Smooth muscle cell (in vitro differentiated cells): Measurements from ENCODE around the gene C16orf74. TPM values are rescaled to one million over a fixed set of nuclear protein-coding genes. Genes with fewer than 3 reads are reported as not detected.

Experiments
- DNase-seq: peaks from one replicate; lab custom pipeline; 2025; ENCODE audit not compliant: unreplicated experiment; lab: John Stamatoyannopoulos, UW
- H2AFZ ChIP-seq: fragments of 200-600 bp; sonication (generic); 2 replicates; pipeline ENCODE4 v1.6.0; 2016; ENCODE audit warnings: antibody characterized with exemption, low read depth, mild to moderate bottlenecking
- H3F3A ChIP-seq: fragments of 200-600 bp; sonication (generic); 2 replicates; pipeline ENCODE4 v1.6.0; 2017; ENCODE audit warnings: antibody characterized with exemption, low read depth
- H3K27ac ChIP-seq: fragments of 200-600 bp; sonication (generic); 2 replicates; pipeline ENCODE4 v1.5.1; 2016; ENCODE audit warnings: low read depth, mild to moderate bottlenecking
- H3K27me3 ChIP-seq: fragments of 200-600 bp; sonication (generic); 2 replicates; pipeline ENCODE4 v1.6.1; 2016; ENCODE audit warnings: low read depth, mild to moderate bottlenecking
- H3K36me3 ChIP-seq: fragments of 200-600 bp; sonication (generic); 2 replicates; pipeline ENCODE4 v1.5.1; 2016; ENCODE audit warnings: low read depth
- H3K4me1 ChIP-seq: fragments of 200-600 bp; sonication (generic); 2 replicates; pipeline ENCODE4 v1.5.1; 2016; ENCODE audit warnings: low read depth
- H3K4me2 ChIP-seq: fragments of 200-600 bp; sonication (generic); 2 replicates; pipeline ENCODE4 v1.6.0; 2016; ENCODE audit warnings: mild to moderate bottlenecking
- H3K4me3 ChIP-seq: fragments of 200-600 bp; sonication (generic); 2 replicates; pipeline ENCODE4 v1.5.1; 2016; ENCODE audit warnings: mild to moderate bottlenecking
- H3K79me2 ChIP-seq: fragments of 200-600 bp; sonication (generic); 2 replicates; pipeline ENCODE4 v1.6.0; 2016; ENCODE audit warnings: low read depth, mild to moderate bottlenecking
- H3K9ac ChIP-seq: fragments of 200-600 bp; sonication (generic); 2 replicates; pipeline ENCODE4 v1.6.0; 2016; ENCODE audit warnings: low read depth
- H3K9me3 ChIP-seq: fragments of 200-600 bp; sonication (generic); replicated peaks from 2 replicates; pipeline ENCODE4 v1.5.1; 2016; ENCODE audit warnings: low read depth
- H4K20me1 ChIP-seq: fragments of 200-600 bp; sonication (generic); 2 replicates; pipeline ENCODE4 v1.6.0; 2016; ENCODE audit warnings: low read depth
- WGBS: methylation state at CpG from one replicate; pipeline ENCODE4 v1.1.7; 2016; ENCODE audit warnings: low lambda C conversion rate; 5-methylcytosine and 5-hydroxymethylcytosine counted together
- polyA plus RNA-seq: library from polyadenylated mRNA; unstranded; fragments of >200 nt; fragmentation: Nextera tagmentation; extraction: Ambion mirVana; gene quantifications from 2 replicates; pipeline ENCODE4 v1.2.1, GENCODE V29; 2016
- total RNA-seq: library from RNA; depleted of rRNA; stranded (reverse); fragments of >200 nt; gene quantifications from 2 replicates; pipeline ENCODE4 v1.2.3, GENCODE V29; 2014
- TF ChIP-seq, protein P1 (sequence below): fragments of 200-600 bp; sonication (generic); IDR thresholded peaks from 2 replicates; pipeline ENCODE4 v1.5.1; 2017; ENCODE audit warnings: borderline replicate concordance, mild to moderate bottlenecking, antibody characterized with exemption; ENCODE audit not compliant: insufficient read depth, poor library complexity, severe bottlenecking

C16orf74 gene
- total and polyA plus RNA-seq, 2 experiments from 2014 or later, result 0.31 to 1.7 TPM

DNA sequence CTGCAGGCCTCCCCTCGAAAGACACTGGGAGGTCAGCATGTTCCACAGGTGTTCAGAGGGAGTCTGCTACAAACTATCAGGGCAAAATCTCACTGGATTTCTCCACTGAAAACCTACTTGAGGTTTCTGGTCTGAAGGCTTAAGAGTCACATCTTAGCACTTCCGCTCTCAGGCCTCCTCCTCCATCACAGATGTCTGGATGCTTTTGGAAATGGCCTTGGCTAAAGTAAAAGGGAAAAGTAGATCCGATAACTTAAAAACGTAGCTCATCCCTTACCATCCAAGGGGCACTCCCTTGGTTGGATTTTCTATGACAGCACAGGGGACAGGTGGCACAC is 76.5 kb downstream of the C16orf74 start:
- Histone ChIP-seq H3K4me2 (no peak overlapping the region), H3K27ac (no peak overlapping the region)

DNA sequence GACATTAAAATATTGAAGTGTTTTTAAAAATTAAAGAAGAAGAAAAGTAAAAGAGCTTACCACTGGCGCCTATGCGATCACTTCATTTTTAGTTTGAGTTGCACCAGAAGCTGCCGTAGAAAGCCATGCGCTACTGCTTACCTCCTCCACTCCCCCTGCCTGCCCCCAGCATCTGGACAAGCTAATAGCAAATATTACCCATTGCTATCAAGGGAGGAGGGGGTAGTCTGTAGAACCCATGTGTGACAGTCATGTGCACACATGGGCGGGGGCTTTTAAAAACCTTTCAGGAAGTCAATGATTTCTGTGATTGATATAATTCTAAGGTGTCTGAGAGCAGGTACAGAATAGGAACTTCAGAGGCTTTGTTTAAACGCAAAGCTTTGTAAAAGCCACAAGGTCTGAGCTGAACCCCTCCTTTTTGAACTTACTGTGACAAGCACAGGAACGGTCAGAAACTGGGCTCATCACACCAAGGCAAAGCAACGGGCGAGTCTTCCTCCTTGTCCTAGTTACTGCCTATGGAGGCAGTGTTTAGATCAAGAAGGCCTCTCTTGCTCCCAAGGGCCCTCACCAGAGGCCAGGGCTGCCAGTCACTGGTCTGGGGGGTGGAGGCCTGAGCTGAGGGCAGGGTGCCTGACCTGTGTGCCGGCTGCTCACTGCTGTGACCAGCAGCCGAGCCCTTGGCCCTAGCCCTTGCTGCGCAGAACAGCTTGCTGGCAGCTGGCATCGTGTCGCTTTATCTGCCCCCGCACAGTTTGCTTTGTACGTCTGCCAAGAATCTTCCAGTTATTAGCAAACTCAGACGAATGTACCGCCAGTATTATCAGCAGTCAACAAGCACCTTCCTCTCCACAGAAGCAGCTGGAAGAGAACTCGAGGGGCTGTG is 77.1 kb downstream of the C16orf74 start:
- DNase-seq, result no peak
- TF ChIP-seq, protein P1, sequence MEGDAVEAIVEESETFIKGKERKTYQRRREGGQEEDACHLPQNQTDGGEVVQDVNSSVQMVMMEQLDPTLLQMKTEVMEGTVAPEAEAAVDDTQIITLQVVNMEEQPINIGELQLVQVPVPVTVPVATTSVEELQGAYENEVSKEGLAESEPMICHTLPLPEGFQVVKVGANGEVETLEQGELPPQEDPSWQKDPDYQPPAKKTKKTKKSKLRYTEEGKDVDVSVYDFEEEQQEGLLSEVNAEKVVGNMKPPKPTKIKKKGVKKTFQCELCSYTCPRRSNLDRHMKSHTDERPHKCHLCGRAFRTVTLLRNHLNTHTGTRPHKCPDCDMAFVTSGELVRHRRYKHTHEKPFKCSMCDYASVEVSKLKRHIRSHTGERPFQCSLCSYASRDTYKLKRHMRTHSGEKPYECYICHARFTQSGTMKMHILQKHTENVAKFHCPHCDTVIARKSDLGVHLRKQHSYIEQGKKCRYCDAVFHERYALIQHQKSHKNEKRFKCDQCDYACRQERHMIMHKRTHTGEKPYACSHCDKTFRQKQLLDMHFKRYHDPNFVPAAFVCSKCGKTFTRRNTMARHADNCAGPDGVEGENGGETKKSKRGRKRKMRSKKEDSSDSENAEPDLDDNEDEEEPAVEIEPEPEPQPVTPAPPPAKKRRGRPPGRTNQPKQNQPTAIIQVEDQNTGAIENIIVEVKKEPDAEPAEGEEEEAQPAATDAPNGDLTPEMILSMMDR, result no peak
- no peak overlapping the region for H2AFZ ChIP-seq
- no peak overlapping the region for H3K27ac ChIP-seq
- H3K36me3 ChIP-seq, result peaks cover 11% of the 10 kb centered on the region
- no peak overlapping the region for H3K4me3 ChIP-seq
- WGBS, result 95% methylated on average over 19 of the region's 19 CpGs
- H3K9ac ChIP-seq, result no peak overlapping the region
- no peaks in the 10 kb centered on the region for H3K79me2 ChIP-seq
- no peaks in the 10 kb centered on the region for H3K27me3 ChIP-seq
- no peaks in the 10 kb centered on the region for H3K4me1 ChIP-seq
- no peak overlapping the region for H3K4me2 ChIP-seq
- peaks cover 18% of the 10 kb centered on the region for H4K20me1 ChIP-seq
- H3K9me3 ChIP-seq, result no peaks in the 10 kb centered on the region
- H3F3A ChIP-seq, result no peaks in the 10 kb centered on the region

More for the DNA sequence above, 76.5 kb downstream of the C16orf74 start:
- Histone ChIP-seq H3K4me3 (no peak overlapping the region), H4K20me1 (peaks cover 13% of the 10 kb centered on the region), H3K79me2 (no peaks in the 10 kb centered on the region), H3F3A (no peaks in the 10 kb centered on the region), H2AFZ (no peak overlapping the region), H3K27me3 (no peaks in the 10 kb centered on the region), H3K9me3 (no peaks in the 10 kb centered on the region), H3K9ac (no peak overlapping the region), H3K36me3 (peaks cover 11% of the 10 kb centered on the region), H3K4me1 (no peaks in the 10 kb centered on the region)
- DNase-seq, result no peak
- TF ChIP-seq, protein P1, result no peak
- WGBS, result 94% methylated on average over 4 of the region's 4 CpGs

DNA sequence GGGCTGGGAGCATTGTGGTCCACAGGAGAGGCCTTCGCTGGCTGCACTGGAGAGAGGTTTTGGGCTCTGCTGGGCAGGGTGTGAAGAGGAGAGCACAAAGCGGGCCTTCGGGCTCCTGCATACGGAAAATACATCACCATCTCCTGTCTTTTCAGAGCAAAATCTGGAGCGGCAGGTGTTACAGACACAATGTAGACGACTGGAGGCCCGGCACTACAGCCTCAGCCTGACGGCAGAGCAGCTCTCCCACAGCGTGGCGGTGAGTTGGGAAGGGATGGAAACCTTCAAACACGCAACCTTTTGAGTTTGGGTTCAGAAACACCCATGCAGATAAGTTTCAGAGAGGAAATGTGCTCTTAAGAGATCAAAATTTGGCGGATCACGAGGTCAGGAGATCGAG is 80.1 kb downstream of the C16orf74 start:
- DNase-seq, result no peak
- Histone ChIP-seq H3K4me3 (no peak overlapping the region), H4K20me1 (peaks cover 28% of the 10 kb centered on the region), H2AFZ (no peak overlapping the region), H3K4me1 (no peaks in the 10 kb centered on the region), H3K9me3 (no peaks in the 10 kb centered on the region), H3K79me2 (no peaks in the 10 kb centered on the region), H3F3A (no peaks in the 10 kb centered on the region), H3K4me2 (no peak overlapping the region), H3K36me3 (peaks cover 11% of the 10 kb centered on the region), H3K9ac (no peak overlapping the region), H3K27ac (no peak overlapping the region), H3K27me3 (no peaks in the 10 kb centered on the region)
- TF ChIP-seq, protein P1, result no peak
- 97% methylated on average over 14 of the region's 14 CpGs for WGBS
